Neutrophil (primary cell): ENCODE data around the gene TTC24.
A peak's percentile ranks its signal among the peaks of the same experiment; 100 is the strongest.

Source experiments
- H3K27ac ChIP-seq: fragments of 200-600 bp; sonication (generic); 2 replicates; pipeline ENCODE4 v1.5.1; 2016; ENCODE audit warnings: mild to moderate bottlenecking, moderate library complexity
- H3K27me3 ChIP-seq: fragments of 200-600 bp; sonication (generic); 2 replicates; pipeline ENCODE4 v1.6.0; 2016; ENCODE audit warnings: mild to moderate bottlenecking
- H3K36me3 ChIP-seq: fragments of 200-600 bp; sonication (generic); 2 replicates; pipeline ENCODE4 v1.5.1; 2017
- H3K4me1 ChIP-seq, 2 experiments: fragments of 200-600 bp in 1 of 2; sonication (generic) in 1 of 2; 1 replicate in 1 of 2; 2 replicates in 1 of 2; pipeline versions ENCODE4 v1.5.1 to v1.6.1; 2013 to 2016; ENCODE audit warnings: low read depth in 1 of 2, low read length in 1 of 2, mild to moderate bottlenecking in 1 of 2, moderate library complexity in 1 of 2; ENCODE audit not compliant: control insufficient read depth in 1 of 2, insufficient read depth in 1 of 2
- H3K4me3 ChIP-seq, 2 experiments: fragments of 200-600 bp in 1 of 2; sonication (generic) in 1 of 2; 1 replicate in 1 of 2; 2 replicates in 1 of 2; pipeline ENCODE4 v1.5.1; 2013 to 2016; ENCODE audit warnings: low read depth in 1 of 2, low read length in 1 of 2, mild to moderate bottlenecking in 1 of 2, moderate library complexity in 1 of 2
- H3K9me3 ChIP-seq: fragments of 200-600 bp; sonication (generic); 2 replicates; pipeline ENCODE4 v1.5.1; 2016
- TF ChIP-seq, protein P1 (sequence below): fragments of 200-600 bp; sonication (generic); IDR thresholded peaks from 2 replicates; pipeline ENCODE4 v1.5.1; 2016; ENCODE audit warnings: antibody characterized with exemption

The TTC24 gene

DNA sequence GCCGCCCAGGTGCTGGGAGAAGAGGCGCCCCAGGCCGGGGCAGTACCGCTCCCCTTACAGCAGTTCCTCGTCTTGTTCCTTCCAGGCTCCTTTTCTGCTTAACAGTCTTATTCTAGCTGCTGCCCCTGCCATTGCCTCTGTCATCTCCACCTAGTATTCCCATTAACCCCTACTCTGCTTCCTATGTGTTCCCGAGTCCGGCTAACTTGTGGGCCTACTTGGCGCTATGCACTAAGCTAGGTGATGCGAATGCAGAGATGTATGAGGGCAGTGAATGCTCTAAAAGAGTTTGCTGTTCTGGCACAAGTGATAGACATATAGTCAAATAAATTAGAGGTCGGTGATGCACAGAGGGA is 6.9 kb upstream of the TTC24 start:
- Histone ChIP-seq H3K36me3 (peaks cover 8% of the 10 kb centered on the region), H3K27ac (no peak overlapping the region), H3K9me3 (no peaks in the 10 kb centered on the region), H3K4me1 (peaks cover 19 to 20% of the 10 kb centered on the region in 2 experiments), H3K27me3 (peaks cover 14% of the 10 kb centered on the region), H3K4me3 (peak overlapping the region; percentile 24 to 42)
- TF ChIP-seq, protein P1, sequence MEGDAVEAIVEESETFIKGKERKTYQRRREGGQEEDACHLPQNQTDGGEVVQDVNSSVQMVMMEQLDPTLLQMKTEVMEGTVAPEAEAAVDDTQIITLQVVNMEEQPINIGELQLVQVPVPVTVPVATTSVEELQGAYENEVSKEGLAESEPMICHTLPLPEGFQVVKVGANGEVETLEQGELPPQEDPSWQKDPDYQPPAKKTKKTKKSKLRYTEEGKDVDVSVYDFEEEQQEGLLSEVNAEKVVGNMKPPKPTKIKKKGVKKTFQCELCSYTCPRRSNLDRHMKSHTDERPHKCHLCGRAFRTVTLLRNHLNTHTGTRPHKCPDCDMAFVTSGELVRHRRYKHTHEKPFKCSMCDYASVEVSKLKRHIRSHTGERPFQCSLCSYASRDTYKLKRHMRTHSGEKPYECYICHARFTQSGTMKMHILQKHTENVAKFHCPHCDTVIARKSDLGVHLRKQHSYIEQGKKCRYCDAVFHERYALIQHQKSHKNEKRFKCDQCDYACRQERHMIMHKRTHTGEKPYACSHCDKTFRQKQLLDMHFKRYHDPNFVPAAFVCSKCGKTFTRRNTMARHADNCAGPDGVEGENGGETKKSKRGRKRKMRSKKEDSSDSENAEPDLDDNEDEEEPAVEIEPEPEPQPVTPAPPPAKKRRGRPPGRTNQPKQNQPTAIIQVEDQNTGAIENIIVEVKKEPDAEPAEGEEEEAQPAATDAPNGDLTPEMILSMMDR: no peak

DNA sequence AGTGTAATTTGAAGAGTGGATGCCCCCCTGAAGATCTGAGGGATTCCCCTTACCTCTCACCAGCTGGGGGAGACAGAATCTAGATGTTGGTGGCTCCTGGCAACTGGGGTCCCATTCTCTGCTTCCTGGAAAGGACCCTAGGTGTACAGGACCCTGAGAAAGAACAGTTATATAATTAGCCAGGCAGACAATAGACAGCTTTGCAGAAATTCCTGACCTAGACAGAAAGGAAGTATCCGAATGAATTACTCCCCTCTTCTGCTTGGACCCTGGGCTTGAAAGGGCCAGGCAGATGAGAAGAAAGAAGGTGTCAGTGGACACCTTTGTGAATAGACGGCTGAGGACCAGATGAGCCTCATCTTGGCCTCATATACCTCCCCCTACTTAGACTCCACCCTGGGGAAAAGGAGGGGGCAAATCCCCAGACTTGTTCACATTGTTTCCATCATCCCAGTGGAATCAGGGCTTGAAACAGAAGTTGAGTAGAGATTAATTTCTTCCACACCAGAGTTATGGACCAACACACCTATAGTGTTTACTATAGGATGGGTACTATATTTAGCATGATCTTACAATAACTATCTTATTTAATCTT is 5.4 kb upstream of the TTC24 start:
- H3K27ac ChIP-seq: no peak overlapping the region
- peaks cover 1% of the 10 kb centered on the region for H3K36me3 ChIP-seq
- H3K4me3 ChIP-seq: no peak overlapping the region
- TF ChIP-seq, protein P1: no peak
- peaks cover 14% of the 10 kb centered on the region for H3K27me3 ChIP-seq
- H3K4me1 ChIP-seq: peaks cover 19 to 20% of the 10 kb centered on the region in 2 experiments
- no peaks in the 10 kb centered on the region for H3K9me3 ChIP-seq

DNA sequence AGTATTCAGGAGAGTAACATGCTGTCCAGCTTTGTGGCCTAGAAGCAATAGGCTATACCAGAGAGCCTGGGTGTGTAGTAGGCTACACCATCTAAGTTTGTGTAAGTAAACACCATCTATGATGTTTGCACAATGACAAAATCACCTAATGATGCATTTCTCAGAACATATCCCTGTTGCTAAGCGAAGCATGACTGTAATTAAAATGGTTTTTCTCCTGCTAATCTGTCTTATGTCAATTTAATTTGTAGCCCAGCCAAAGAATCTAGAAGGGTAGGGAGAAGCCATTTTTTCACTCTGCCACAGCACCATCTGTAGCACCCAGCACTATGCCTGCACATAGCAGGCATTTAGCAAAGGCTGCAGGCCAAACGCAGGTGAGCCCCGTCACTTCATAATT is 2.0 kb upstream of the TTC24 start:
- Histone ChIP-seq H3K4me1 (peaks cover 2 to 3% of the 10 kb centered on the region in 2 experiments), H3K36me3 (no peaks in the 10 kb centered on the region), H3K9me3 (no peaks in the 10 kb centered on the region), H3K4me3 (no peak overlapping the region), H3K27me3 (peaks cover 14% of the 10 kb centered on the region), H3K27ac (no peak overlapping the region)
- TF ChIP-seq, protein P1: no peak

DNA sequence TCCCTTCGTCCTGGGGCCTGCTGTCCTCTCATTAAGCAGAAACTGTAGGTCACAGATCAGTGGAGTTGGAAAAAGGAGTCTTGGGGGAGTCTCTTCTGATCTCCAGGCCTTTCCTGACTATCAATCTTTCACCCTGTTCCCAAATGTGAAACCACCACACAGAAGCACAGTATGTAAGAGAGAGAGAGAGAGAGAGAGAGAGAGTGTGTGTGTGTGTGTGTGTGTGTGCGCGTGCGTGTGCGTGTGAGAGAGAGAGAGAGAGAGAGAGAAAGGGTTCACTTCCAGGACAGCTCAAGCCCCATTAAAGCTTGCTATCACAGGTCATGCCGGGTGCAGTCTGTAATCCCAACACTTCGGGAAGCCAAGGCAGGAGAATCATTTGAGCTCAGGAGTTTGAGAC is 1.5 kb upstream of the TTC24 start:
- TF ChIP-seq, protein P1: no peak
- H3K36me3 ChIP-seq: no peaks in the 10 kb centered on the region
- H3K27me3 ChIP-seq: peaks cover 14% of the 10 kb centered on the region
- H3K9me3 ChIP-seq: no peaks in the 10 kb centered on the region
- H3K4me3 ChIP-seq: no peak overlapping the region
- H3K4me1 ChIP-seq: no peaks in the 10 kb centered on the region
- no peak overlapping the region for H3K27ac ChIP-seq

DNA sequence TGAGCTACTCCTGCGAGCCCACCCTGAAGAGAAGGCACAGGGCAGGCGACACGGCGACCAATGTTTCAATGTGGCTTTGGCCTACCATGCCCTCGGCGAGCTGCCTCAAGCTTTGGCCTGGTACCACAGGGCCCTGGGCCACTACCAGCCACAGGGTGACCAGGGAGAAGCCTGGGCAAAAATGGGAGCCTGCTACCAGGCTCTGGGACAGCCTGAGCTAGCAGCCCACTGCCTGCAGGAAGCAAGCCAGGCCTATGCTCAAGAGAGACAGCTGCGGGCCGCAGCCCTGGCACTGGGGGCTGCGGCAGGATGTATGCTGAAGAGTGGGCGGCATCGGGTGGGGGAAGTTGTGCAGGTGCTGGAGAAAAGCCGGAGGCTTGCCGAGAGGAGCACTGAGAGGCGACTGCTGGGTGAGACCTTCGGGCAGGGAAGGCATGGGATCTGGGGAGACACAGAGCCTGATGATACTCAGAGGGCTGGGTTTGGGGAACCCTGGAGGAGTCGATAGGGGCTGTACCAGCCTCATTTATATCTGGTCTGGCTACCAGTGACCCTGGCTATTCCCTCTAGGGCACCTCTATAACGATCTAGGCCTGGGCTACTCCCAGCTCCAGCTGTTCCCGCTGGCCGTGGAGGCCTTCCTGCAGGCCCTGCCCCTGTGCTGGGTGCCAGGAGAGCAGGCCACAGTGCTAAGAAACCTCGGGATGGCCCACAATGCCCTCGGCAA is 2.3 kb downstream of the TTC24 start:
- no peak overlapping the region for H3K27ac ChIP-seq
- no peak overlapping the region for H3K4me3 ChIP-seq
- H3K4me1 ChIP-seq: no peaks in the 10 kb centered on the region
- no peaks in the 10 kb centered on the region for H3K9me3 ChIP-seq
- no peaks in the 10 kb centered on the region for H3K27me3 ChIP-seq
- H3K36me3 ChIP-seq: no peaks in the 10 kb centered on the region
- TF ChIP-seq, protein P1: no peak
